ENCODE data around the gene FBN2. TPM values are rescaled to one million over a fixed set of nuclear protein-coding genes. Genes with fewer than 3 reads are reported as not detected.

Gene FBN2
- total and polyA plus RNA-seq, 12 donors: 2.9 to 28.9 (median 13.5) TPM

GRCh38 chr5:128237546-128237945, 300.5 kb downstream of the FBN2 start:
- DNase-seq (no peak), ATAC-seq (no peak)
- Histone ChIP-seq H3K36me3 (no peaks in the 10 kb centered on the region), H3K4me1 (peaks cover 0 to 10% (median 0%) of the 10 kb centered on the region in 9 donors), H3K27ac (no peak overlapping the region), H3K4me3 (no peak overlapping the region), H3K27me3 (no peaks in the 10 kb centered on the region), H3K9me3 (peaks cover 0 to 11% (median 0%) of the 10 kb centered on the region in 11 donors)
- intact Hi-C loops (cut with DNase I): no loop called here
- TF ChIP-seq CTCF (IDR thresholded peaks at IDR 0.05): no peak
- WGBS, 2 donors: 45 to 53% methylated on average over 8 of the region's 8 CpGs

- ATAC-seq (no peak), DNase-seq (no peak)
- 60 to 64% methylated on average over 2 of the region's 2 CpGs for WGBS, 2 donors
- no peaks in the 10 kb centered on the region for H3K36me3 ChIP-seq
- no peak overlapping the region for H3K4me3 ChIP-seq
- no peaks in the 10 kb centered on the region for H3K27me3 ChIP-seq
- H3K9me3 ChIP-seq: peaks cover 0 to 11% (median 0%) of the 10 kb centered on the region in 11 donors
- peaks cover 0 to 10% (median 0%) of the 10 kb centered on the region in 9 donors for H3K4me1 ChIP-seq
- no peak for TF ChIP-seq CTCF (IDR thresholded peaks at IDR 0.05)
- no peak overlapping the region for H3K27ac ChIP-seq
- intact Hi-C loops (cut with DNase I): no loop called here
These were observed 301.0 kb downstream of the FBN2 start for GRCh38 chr5:128237000-128237399.

DNA sequence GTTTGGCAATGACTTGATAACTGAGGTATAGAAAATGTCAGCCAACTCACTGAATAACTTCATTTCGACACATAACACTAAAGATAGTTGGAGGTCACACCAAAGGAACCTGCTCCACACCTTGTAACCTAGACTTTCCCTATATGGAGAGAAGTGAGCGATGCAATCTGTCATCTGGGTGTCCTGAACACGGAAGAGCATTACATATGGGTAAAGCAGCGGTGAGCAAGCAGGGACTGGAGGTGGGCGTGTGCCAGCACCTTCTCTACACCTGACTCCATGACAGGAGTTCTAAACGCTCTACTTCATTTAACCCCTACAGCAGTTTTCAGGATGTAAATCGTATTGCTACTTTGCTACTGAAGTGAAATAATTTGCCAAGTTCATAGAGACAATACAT, 301.7 kb downstream of the FBN2 start:
- no peak overlapping the region for H3K4me3 ChIP-seq
- ATAC-seq: no peak
- peaks cover 0 to 14% (median 0%) of the 10 kb centered on the region in 11 donors for H3K9me3 ChIP-seq
- DNase-seq: no peak
- H3K36me3 ChIP-seq: no peaks in the 10 kb centered on the region
- 90 to 95% methylated on average over 7 of the region's 7 CpGs for WGBS, 2 donors
- H3K27me3 ChIP-seq: no peaks in the 10 kb centered on the region
- no peak overlapping the region for H3K27ac ChIP-seq
- H3K4me1 ChIP-seq: peaks cover 0 to 10% (median 0%) of the 10 kb centered on the region in 9 donors
- intact Hi-C loops (cut with DNase I): no loop called here
- TF ChIP-seq CTCF (IDR thresholded peaks at IDR 0.05): no peak

GRCh38 chr5:128234928-128235641, 303.0 kb downstream of the FBN2 start:
- Histone ChIP-seq H3K4me1 (peaks cover 0 to 10% (median 0%) of the 10 kb centered on the region in 9 donors), H3K9me3 (peaks cover 0 to 27% (median 0%) of the 10 kb centered on the region in 11 donors), H3K4me3 (no peak overlapping the region), H3K27me3 (no peaks in the 10 kb centered on the region), H3K36me3 (no peaks in the 10 kb centered on the region), H3K27ac (no peak overlapping the region)
- intact Hi-C loops (cut with DNase I): no loop called here
- ATAC-seq (no peak), DNase-seq (no peak)
- WGBS, 2 donors: 88 to 91% methylated on average over 7 of the region's 7 CpGs
- no peak for TF ChIP-seq CTCF (IDR thresholded peaks at IDR 0.05)

All from heart right ventricle (tissue), 16 donors.